Kasumi-1 (cell line): Measurements from ENCODE around the gene ADARB2.
A peak's percentile ranks its signal among the peaks of the same experiment; 100 is the strongest.

Experiments used
- DNase-seq, 2 experiments: peaks; one replicate each; lab custom pipeline; 2025; lab: John Stamatoyannopoulos, UW

ADARB2 gene

DNA sequence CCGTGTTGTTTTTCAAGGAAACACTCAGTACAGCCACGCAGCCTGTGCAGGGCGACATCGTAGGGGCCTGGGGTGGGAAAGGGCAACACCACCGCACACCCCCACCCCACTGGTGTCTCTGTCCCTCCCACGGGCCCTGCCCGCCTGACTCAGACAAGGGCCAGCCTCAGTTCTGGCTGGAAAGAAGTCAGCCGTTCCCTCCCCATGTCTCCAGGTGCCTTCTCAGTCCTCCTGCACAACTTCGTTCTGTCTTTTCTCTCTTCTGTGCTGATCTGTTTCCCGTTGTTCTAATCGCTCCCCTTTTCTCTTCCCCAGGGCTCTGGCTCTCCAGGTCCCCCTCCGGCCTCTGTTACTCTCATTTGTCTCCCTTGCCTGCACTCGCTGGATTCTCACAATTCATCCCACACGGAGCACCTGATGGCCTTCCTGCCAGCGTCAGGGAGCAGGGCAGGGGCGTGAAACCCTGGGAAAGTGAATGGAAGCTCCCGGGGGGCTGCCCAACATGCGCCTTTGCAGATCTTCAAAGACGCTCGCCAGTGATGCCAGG is 583.4 kb downstream of the ADARB2 start:
- DNase-seq: no peak

DNA sequence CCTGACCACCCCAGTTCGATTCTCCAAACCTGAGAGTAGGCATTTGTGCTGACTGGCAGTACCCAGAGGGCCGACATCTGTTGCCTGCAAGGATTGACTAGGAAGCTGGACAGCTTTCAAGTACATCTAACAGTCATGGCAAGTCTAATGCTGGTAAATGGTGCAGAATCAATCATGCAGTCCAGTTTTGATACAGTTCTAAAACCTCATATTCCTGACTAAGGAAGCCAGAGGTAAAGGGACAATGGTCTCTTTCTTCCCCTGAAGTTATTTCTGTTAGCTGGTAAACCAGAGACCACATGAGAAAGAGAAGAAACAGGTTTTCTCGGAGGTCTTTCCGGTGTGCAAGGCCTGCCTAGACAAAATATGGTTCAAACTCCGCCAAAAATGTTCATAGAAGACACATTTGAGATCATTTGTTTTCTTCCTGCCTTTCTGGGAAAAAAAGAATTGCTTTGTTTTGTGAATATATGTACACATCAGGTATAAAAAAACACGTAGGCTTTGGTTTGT is 584.0 kb downstream of the ADARB2 start:
- DNase-seq: no peak

DNA sequence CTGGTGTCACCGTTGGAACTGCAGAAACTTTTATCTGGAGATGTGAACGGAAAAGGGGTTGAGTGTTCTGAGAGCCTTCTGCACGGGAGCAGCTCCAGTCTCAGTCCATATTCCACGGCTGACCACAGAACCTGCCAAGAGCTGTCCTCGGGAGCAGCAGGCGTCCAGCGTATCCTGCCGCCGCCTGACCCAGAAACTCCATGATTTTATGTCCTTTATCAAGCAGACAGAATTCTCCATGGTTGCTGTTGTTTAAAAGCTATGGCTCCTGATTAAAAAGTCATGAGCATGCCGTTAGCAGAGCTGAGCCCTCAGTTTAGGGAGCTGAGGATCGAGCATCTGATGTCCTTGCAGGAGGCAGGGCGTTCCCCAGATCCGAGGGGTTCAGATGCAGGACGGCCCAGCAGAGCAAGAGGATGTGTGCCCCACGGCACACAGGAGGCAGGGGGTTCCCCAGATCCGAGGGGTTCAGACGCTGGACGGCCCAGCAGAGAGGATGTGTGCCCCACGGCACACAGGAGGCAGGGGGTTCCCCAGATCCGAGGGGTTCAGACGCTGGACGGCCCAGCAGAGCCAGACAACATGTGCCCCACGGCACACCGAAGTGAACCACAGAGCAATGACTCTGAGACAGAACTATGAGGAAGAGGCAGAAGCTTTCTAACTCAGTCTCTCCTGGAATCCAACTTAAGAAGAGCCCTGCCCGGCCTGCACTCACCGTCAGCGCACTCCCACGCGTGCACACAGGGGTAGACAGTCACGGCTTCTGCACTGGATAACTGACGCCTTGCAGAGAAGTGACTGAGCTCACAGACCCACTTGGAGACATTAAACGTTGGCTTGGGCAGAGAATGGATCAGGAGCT is 584.7 kb downstream of the ADARB2 start:
- DNase-seq: no peak

DNA sequence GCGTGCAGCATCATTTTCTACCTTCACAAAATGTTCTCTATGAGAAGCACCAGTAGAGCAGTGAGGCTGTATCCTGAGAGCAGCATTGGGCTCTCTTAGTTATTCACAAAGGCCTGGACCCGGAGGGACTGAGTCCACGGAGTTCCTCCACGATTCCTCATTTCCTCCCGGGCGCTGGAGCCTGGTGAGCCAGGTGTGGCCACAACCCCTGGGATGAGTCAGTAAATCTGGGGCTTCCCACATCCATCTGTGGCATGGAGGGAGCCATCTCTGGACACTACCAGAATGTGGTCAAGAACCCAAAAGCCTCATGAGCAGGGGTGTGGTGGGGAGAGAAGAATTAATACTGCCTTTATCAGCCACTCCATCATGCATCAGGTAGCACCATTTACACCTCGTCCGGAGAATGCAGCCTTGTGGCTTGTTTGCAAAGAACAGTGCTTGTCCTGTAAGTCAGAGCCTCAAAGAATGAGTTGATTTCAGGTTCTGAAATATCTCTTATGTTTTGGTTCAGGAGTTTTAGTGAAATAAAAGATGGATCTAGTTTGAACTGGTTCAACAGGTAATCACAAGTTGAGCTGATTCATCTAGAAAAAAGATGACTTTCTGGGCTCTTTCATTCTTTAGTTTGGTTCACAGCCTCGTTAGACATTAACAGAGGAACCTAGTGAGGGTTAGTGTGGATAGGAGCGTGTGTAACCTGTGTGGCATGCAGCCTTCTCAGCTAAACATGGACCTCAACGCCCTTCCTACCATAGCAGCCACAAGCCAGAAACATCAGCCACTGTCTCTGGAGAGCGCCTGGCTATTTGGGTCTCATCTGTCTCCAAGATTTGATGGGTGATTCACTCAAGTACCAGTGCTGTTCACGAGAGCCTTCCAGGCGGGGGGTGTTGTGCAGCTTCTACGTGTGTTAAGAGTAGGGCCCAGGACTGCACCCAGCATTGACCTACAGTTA is 586.0 kb downstream of the ADARB2 start:
- DNase-seq: no peak

DNA sequence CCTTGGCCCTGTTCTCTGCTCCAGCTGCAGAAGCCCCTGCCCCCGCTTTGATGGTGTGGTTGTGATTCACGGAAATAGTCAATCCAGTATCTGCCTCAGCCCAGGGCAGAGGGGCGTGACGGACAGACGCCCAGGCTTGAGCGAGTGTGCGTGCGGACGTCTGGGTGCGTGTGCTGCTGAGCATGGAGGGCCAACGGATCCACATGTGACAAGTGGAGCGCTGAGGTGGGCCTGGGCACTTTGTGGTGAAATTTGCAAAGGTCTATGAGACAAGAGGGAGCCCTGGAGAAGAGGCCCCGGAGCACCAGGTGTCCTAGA is 586.7 kb downstream of the ADARB2 start:
- DNase-seq: no peak

DNA sequence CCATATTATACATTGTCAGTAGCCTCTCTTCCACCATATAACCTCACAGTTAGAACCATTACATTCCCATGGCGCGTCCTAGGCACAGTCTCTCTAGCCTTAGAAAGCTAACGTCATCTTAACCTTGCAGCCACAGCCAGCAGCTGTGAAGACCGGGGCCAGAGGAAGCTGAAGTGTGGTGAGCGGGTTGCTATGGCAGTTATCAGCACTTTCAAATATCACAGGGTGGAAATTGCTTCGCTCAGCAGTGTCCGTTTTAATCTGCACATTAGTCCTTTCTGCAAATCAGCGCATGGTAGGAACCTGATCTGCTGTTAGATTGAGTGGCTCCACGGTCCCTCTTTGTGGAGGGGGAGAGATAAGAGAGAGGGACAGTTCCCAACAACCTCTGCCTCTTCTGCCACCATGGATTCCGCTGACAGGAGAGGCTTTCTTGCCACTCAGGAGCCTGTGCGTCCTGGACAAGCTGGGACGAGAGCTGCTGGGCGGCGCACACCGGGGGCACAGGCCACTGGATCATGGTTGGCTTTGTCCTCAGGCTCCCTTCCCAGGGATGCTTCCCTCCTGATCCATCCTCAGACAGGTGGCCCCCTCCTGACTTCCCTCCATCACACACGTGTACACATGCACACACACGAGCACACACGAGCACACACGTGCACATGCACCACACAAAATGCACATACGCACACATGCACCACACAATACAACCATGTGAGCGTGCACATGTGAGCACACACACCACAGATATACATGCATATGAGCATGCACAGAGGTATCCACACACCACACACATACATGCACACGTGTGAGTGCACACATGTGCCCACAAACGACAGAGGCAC is 587.3 kb downstream of the ADARB2 start:
- peak; percentile 65 to 66 for DNase-seq

DNA sequence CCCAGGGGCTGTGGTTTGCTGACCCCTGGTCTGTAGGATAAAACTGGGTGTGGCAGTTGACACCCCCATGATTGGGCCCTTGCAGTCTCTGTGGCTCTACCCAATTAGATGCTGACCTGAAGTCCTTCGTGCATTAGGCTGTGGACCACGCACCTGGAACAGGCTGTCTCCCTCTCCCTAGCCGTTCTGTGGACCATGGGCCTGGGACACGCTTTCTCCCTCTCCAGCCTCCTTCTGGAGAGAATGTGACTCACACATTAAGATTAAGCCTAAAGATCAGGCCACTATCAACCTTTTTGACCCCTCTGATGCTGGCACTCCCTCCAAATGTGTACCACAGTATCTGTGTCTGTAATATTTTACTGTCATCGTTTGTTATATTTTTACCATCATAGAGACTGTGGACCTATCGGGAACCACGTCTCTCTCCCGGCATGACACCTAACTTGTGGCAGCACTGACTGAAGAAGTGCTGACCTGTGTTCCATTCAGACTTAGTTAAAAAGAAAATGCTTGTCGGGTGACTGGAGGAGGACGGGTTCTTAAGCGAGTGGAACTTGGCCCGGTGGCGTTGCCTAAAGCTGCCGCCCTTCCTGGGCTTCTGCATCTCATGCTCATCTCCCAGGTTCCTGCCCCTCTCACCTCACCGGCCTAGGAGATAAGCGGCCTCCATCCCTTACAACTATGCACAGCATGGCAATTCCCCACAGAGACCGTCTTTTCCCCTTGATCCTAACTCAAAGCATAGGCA is 588.3 kb downstream of the ADARB2 start:
- DNase-seq: no peak

DNA sequence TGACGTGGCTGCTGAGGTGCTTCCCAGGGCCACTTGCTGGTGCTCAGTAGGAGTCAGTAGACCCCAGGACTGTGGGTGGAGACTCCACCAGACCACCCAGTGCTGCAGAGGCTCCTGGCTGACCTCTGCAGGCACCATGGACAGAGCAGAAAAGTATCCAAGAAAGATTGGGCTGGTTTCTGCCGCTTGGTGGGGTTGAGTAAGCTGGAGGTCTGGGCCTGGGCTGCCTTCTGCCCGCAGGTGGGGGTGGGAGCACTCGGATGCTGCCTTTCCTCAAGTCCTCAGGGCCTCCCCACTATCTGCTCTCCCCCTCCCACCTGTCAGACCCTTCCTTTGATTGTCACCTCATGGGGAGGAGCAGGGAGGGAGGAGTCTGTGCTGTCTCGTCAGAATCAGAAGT is 589.5 kb downstream of the ADARB2 start:
- no peak for DNase-seq

DNA sequence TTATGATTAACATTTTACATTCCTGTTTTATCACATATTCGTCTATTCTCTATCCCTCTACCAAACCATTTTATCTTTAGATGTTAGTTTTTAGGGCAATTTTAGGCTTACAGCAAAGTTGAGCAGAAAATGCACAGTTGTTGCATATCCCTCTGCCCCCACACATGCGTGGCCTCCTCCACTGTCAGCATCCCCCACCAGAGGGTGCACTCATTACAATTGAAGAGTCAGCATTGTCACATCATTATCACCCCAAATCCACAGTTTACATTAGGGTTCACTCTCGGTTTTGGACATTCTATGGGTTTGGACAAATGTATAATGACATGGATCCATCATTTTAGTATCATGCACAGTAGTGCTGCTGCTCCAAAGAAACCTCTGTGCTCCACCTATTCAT is 594.7 kb downstream of the ADARB2 start:
- peak; percentile 18 to 61 for DNase-seq

DNA sequence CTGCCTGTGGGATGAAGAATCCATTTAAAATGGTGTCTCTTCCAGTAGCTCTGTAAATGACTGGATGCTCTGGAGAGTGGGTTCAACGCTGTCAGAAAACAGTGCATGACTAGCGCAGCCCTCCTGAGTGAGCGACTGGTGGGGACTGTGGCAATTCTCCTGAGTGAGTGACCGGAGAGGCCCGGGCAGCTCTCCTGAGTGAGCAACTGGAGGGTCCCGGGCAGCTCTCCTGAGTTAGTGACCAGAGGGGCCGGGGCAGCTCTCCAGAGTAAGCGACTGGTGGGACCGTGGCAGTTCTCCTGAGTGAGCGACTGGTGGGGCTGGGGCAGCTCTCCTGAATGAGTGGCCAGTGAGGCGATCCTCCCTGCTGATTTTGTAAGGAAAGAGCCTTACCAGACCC is 595.6 kb downstream of the ADARB2 start:
- no peak for DNase-seq

DNA sequence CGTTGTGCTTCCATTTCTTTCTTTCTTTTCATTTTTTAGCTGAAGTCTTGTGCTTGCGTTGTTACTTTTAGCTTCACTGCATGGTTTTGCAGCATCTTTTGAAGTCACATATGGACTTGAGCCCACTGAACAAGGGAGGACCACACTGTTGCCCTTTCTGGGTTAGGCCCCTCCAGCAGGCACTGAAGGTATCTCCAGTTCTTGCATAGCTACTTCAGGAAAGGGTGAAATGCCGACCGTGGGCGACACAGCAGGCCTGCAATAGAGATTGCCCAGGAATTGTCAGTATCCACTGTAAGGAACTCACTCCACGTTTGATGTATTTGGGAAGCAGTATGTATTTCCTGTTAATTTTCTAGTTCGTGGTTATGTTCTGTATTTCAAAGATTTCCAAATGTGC is 596.1 kb downstream of the ADARB2 start:
- no peak for DNase-seq

DNA sequence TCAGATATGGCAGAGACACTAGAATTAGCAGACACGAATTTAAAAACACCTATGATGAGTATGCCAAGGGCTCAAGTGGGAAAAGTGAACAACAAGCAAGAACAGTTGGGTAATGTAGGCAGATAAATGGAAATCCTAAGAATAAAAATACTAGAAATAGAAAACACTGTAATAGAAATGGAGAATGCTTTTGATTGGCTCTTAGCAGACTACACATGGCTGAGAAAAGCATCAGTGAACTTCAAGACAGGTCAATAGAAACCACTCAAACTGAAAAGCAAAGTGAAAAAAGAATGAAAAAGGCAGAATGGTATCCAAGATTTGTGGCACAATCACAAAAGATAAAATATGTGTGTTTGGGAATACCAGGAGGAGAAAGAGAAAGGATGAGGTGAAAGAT is 598.8 kb downstream of the ADARB2 start:
- DNase-seq: no peak

DNA sequence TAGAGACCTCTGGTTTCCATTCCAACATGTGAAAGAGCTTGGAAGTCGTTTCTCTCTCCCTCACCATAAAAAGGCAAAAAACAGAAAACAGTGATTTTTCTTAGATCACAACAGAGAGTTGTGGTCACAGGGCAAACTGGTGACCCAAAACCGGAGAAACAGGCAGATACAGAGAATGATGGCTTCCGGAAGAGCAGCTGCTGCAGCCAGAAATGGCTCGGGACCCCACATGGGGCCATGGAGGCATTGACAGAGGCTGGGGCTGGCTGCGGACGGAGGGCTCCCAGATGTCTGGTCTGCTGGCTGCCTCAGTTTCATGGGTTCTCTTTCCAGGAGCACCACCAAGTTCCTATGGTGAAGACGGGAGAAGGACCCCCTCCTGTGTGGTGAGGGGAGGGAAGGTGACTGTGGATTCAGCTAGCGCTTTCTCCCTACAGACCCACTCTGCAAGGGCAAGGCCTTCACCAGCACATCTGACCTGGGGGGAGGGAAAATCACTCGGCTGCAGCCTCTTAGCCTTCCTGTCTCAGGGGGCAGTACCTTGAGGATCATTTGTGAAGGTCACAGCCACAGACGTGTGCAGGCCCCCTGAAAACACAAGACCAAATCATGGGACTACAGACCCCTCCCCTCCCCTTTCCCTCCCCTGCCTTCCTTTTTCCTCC is 599.7 kb downstream of the ADARB2 start:
- DNase-seq: no peak

DNA sequence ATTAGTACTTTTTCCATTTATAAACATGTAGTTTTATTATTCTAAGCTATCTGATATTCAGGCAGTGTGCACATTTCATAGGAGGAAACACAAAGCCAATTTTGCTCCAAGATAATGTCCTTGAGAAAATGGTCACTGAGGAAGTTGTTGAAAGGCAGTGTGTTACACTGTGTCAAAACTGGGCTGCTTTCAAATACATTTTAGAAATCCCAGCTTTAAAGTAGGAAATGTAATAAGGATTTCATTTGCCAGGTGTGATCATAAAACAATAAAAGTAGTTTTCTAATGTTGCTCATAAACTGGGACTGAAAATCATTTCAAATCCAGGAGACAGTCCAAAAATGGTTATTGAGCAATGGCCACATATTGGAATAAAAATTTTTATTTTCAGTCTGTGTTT is 601.1 kb downstream of the ADARB2 start:
- DNase-seq: no peak

DNA sequence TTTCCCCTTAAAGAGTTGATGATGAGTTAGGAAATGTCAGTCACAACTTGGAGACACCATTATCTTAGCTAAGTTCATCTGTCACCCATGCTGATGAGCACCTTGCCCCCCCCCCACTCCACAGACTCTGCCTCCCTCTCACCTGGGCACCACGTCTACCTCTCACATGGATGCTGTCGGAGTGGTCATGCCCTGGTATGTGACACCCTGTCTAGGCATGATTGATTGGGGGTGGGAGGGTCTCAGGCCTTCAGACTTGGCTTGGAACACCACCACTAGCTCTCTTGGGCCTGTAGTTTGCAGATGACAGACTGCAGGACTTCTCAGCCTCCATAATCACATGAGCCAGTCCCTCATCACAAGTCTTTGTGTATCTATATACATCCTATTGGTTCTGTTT is 603.2 kb downstream of the ADARB2 start:
- DNase-seq: no peak

DNA sequence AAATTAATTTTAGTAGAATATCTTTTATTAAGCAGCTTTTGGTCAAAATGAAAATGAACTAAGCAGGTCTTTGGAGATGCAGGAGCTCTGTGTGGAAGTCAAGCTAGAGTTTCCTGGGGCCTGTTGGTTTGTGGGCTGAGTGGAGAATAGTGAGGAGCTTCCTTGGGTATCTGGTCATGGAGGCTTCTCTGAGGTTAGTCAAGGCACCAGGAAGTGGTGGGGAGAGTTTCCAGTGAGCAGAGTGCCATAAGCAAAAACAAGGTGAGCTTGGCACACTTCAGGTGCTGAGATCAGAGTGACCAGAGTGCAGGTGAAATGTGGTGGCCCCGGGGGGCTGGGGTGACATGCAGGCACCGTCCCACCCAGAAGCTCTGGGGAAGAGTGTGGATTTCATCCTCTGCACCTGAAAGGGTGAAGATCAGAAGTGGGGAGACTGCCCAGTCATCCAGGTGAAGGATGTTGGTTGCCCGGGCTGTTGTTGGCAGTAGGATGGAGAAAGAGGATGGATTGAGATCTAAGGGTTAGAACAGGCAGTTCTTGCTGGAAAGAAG is 603.8 kb downstream of the ADARB2 start:
- DNase-seq: no peak

DNA sequence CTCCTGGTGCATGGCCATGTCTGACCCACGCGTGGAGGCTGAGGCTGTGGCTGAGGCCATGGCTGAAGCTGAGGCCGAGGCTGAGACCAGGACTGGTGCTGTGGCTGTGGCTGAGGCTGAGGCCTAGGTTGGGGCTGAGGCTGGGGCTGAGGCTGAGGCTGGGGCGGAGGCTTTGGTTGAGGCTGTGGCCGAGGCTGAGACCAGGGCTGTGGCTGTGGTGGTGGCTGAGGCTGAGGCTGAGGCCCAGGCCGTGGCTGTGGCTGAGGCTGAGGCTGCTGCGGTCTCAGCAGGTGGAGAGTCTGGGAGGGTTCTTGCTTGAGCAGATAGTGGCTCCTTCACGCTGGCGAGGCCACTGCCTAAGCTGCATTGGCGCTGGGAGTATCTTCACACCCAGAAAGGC is 604.7 kb downstream of the ADARB2 start:
- no peak for DNase-seq

DNA sequence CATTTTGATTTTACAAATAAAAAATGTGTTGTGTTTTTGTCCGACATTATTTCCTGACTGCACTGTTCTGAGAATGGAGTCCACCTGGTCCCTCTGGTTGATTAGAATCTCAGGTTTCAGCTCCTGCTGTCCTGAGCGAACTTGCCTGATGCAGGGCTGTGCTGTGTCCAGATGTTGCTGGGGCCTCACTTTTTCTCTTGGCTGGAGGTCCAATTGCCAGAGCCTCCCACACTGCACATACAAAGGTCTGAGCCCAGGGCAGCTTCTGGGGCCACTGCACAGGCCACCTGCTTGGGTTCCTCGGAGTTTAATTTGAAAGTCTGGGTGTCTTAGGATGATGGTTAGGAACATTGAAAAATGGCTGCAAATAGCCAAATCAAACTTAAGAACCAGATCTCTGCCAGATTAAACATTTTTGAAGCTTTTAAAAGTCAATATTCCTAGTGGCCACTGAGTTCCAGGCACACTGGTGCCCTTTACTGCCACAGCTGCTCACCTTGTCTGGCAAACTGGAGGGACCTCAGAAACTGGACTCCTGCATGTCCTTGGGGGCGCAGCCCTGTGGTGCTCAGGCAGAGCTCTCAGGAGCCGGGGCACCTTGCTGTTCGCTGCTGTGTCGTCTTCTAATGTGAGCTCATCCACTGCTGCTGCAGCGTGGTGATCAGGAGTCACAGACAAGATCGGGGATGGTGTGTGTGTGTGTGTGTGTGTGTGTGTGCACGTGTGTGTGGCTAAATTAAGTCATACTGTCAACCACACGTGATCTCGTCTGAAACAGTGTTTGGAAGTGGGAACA is 606.1 kb downstream of the ADARB2 start:
- no peak for DNase-seq

DNA sequence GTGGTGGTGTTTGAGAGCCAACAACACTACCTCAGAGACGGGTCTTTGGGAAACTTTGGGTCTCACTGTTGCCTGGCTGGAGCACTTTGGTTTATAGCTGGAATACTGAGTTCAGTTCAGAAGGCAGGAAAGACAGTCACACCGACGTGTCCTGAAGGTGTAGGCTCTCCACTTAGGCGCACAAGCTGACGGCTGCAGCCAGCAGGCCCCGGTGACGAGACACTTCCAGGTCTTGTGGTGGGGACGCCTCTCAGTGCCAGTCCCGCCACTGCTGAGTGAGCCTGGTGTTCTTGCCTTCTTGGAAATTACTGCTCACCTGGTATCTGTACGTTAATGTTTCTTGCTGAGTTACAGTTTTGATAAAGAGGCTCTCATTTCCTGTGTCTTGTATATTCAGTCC is 607.1 kb downstream of the ADARB2 start:
- no peak for DNase-seq
